ENCODE measurements around the gene CD8A. TPM values are rescaled to one million over a fixed set of nuclear protein-coding genes. Genes with fewer than 3 reads are reported as not detected.
A peak's percentile ranks its signal among the peaks of the same experiment; 100 is the strongest.
"Not testable (repeated sequence)": the region's sequence is repeated elsewhere in the genome, so short reads cannot be mapped to it uniquely, and the experiment has no call there.

CD8A gene
- total and polyA plus RNA-seq, 4 experiments from 2014 or later = 0.47 to 1.9 (median 1.0) TPM

DNA sequence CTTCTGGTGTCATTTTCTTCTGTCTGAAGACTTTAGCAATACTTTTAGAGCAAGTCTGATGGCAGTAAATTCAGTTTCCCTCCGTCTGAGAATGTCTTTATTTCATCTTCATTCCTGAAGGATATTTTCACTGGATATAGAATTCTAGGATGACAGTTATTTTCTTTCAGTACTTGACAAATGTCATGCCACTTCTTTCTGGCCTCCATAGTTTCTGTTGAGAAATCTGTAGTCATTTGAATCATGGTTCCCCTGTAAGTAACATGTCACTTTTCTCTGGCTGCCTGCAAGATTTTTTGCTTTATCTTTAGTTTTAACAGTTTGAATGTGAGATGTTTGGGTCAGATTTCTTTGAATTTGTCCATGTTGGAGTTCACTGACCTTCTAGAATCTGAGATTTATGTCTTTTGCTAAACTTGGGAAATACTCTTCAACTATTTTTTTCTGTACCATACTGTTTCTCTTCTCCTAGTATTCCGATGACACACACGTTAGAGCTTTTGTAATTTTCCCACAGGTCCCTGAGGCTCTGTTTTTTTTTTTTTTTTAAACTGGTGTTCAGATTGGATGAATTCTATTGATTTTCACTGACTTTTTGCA is 40.4 kb downstream of the CD8A start:
- Histone ChIP-seq H3K4me1 (ENCODE audit: insufficient read depth, low read length) (peaks cover 15% of the 10 kb centered on the region), H3K4me3 (ENCODE audit: low read length in 2 of 2) (no peak overlapping the region), H3K9me3 (ENCODE audit: control insufficient read depth in 1 of 2, low read length in 2 of 2) (no peaks in the 10 kb centered on the region), H3K27ac (ENCODE audit: low read depth, low read length) (no peak overlapping the region), H3K27me3 (ENCODE audit: insufficient read depth, low read length) (no peaks in the 10 kb centered on the region), H3K36me3 (ENCODE audit: insufficient read depth, low read length) (peaks cover 14% of the 10 kb centered on the region)
- no peak for DNase-seq
- no peaks in the 10 kb centered on the region for H3K27me3 Mint-ChIP-seq
- peaks cover 0 to 16% (median 1%) of the 10 kb centered on the region in 8 donors for H3K9me3 Mint-ChIP-seq
- peaks cover 44 to 65% of the 10 kb centered on the region in 2 donors for H3K36me3 Mint-ChIP-seq
- H3K4me1 Mint-ChIP-seq = peaks cover 24 to 37% (median 32%) of the 10 kb centered on the region in 4 donors
- intact Hi-C loops (cut with micrococcal nuclease) = no loop called here
- H3K27ac Mint-ChIP-seq = peak overlapping the region in 1 of 7 donors; percentile 54
- no peak overlapping the region for H3K4me3 Mint-ChIP-seq
- POLR2A ChIA-PET (ENCODE audit: partially characterized antibody) = no interaction called here
- CTCF ChIA-PET (ENCODE audit: partially characterized antibody) = no interaction called here

DNA sequence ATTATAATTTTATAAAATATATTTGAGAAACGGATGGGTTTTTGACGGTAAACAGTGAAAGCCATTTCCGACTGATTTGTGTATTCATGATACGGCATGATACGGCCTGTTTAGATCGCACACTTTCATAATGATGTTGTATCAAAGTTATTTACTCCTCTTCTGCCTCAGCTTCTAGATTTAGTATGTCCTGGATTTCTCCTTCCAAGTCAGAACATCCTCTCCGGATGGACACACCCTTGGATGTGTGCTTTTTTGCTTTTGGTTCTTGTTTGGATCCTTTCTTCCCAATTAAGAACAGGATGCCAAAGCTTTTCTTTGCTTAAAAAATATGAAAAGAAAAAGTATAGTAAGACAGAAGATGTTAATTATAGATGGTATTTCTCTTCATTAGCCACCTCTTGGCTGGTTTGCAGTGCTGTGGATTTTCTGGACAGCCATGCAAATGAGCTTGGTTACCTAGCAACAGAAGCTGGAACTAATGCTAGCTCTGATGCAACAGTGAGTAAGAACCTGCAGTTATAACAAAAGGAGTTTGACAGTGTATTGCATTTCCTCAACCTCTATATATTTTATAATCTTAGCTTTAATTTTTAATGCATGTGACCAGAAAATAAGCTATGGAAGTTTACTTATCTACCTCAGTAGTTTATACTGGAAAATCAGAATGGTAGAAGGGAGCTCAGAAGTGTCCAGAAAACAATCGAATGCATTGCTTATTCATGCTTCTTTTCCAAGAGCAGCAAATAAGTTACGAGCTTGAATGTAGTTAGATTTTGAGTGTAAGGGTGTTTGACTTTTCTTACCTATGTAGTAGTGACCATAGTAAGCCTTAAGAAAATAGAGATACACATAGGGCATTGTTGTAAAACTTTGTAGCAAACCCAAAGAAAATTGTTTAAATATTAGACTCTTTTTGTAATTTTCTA is 42.7 kb downstream of the CD8A start:
- Histone ChIP-seq H3K36me3 (ENCODE audit: insufficient read depth, low read length) (peaks cover 5% of the 10 kb centered on the region), H3K4me1 (ENCODE audit: insufficient read depth, low read length) (peaks cover 18% of the 10 kb centered on the region), H3K9me3 (ENCODE audit: control insufficient read depth in 1 of 2, low read length in 2 of 2) (no peaks in the 10 kb centered on the region), H3K27ac (ENCODE audit: low read depth, low read length) (no peak overlapping the region), H3K27me3 (ENCODE audit: insufficient read depth, low read length) (no peaks in the 10 kb centered on the region), H3K4me3 (ENCODE audit: low read length in 2 of 2) (no peak overlapping the region)
- Mint-ChIP-seq H3K36me3 (peaks cover 35 to 56% of the 10 kb centered on the region in 2 donors), H3K27ac (peak overlapping the region in 1 of 7 donors; percentile 71), H3K27me3 (no peaks in the 10 kb centered on the region), H3K9me3 (peaks cover 0 to 16% (median 1%) of the 10 kb centered on the region in 8 donors), H3K4me3 (no peak overlapping the region), H3K4me1 (peaks cover 30 to 52% (median 43%) of the 10 kb centered on the region in 4 donors)
- POLR2A ChIA-PET (ENCODE audit: partially characterized antibody) = no interaction called here
- DNase-seq = no peak
- intact Hi-C loops (cut with micrococcal nuclease) = loop anchor here (10.0 kb wide), 1 partner anchor 63 kb away; no protein-coding TSS in a partner anchor
- CTCF ChIA-PET (ENCODE audit: partially characterized antibody) = interaction anchor here (2.2 kb wide), 1 partner anchor 17 kb away, joined by 6 read pairs; no protein-coding TSS in a partner anchor

DNA sequence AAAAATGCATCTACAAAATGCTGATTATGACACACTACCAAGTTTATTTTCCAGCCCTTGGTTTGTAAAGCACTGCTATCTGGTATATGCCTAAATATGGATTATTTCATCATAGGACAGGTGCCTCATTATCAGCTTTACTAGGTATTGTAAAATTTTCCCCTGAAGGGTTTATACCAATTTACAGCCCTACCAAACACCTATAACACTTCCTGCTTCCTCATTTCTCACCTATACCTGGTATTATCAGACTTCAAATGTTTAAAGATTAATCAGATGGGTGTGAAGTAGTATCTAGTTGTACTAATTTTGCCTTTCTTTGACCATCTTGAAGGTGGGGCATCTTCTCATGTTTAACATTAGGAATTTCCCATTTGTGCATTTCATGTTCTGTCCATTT is 43.8 kb downstream of the CD8A start:
- Histone ChIP-seq H3K9me3 (ENCODE audit: control insufficient read depth in 1 of 2, low read length in 2 of 2) (no peaks in the 10 kb centered on the region), H3K27ac (ENCODE audit: low read depth, low read length) (no peak overlapping the region), H3K36me3 (ENCODE audit: insufficient read depth, low read length) (peaks cover 4% of the 10 kb centered on the region), H3K4me3 (ENCODE audit: low read length in 2 of 2) (no peak overlapping the region), H3K27me3 (ENCODE audit: insufficient read depth, low read length) (no peaks in the 10 kb centered on the region), H3K4me1 (ENCODE audit: insufficient read depth, low read length) (peaks cover 18% of the 10 kb centered on the region)
- peaks cover 27 to 51% of the 10 kb centered on the region in 2 donors for H3K36me3 Mint-ChIP-seq
- H3K27ac Mint-ChIP-seq = peak overlapping the region in 2 of 7 donors; percentile 17 to 37
- POLR2A ChIA-PET (ENCODE audit: partially characterized antibody) = no interaction called here
- H3K4me3 Mint-ChIP-seq = no peak overlapping the region
- no peaks in the 10 kb centered on the region for H3K27me3 Mint-ChIP-seq
- CTCF ChIA-PET (ENCODE audit: partially characterized antibody) = interaction anchor here (2.2 kb wide), 1 partner anchor 18 kb away, joined by 6 read pairs; no protein-coding TSS in a partner anchor
- intact Hi-C loops (cut with micrococcal nuclease) = loop anchor here (10.0 kb wide), 1 partner anchor 62 kb away; no protein-coding TSS in a partner anchor
- peaks cover 0 to 16% (median 1%) of the 10 kb centered on the region in 8 donors for H3K9me3 Mint-ChIP-seq
- peaks cover 30 to 54% (median 45%) of the 10 kb centered on the region in 4 donors for H3K4me1 Mint-ChIP-seq
- no peak for DNase-seq

DNA sequence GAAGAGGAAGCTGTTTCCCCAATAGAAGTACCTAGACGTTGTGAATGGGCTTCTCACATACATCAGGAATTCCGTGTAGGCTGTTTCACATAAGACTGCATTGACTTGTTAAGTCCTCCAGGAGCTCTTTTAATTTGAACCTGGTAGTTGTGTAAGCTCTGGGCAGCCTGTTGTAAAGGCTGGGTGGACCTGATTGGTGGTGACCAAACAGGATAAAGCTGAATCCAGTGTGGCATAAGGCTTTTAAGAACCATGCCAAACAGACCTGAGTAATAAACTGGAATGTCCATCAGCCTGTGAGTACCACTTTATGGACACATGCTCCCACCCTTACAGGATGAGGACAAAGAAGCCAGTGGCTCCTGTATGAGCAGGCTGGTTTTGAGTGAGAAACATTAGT is 46.6 kb downstream of the CD8A start:
- peak overlapping the region in 1 of 7 donors; percentile 65 for H3K27ac Mint-ChIP-seq
- Histone ChIP-seq H3K36me3 (ENCODE audit: insufficient read depth, low read length) (peaks cover 4% of the 10 kb centered on the region), H3K27ac (ENCODE audit: low read depth, low read length) (no peak overlapping the region), H3K9me3 (ENCODE audit: control insufficient read depth in 1 of 2, low read length in 2 of 2) (no peaks in the 10 kb centered on the region), H3K4me3 (ENCODE audit: low read length in 2 of 2) (no peak overlapping the region), H3K27me3 (ENCODE audit: insufficient read depth, low read length) (no peaks in the 10 kb centered on the region), H3K4me1 (ENCODE audit: insufficient read depth, low read length) (peaks cover 18% of the 10 kb centered on the region)
- no peak overlapping the region for H3K4me3 Mint-ChIP-seq
- ChIA-PET POLR2A (ENCODE audit: partially characterized antibody) (no interaction called here), CTCF (ENCODE audit: partially characterized antibody) (interaction anchor here (0.9 kb wide), 1 partner anchor 20 kb away, joined by 4 read pairs; no protein-coding TSS in a partner anchor)
- H3K9me3 Mint-ChIP-seq = peaks cover 0 to 4% (median 0%) of the 10 kb centered on the region in 8 donors
- DNase-seq = no peak
- intact Hi-C loops (cut with micrococcal nuclease) = loop anchor here (10.0 kb wide), 1 partner anchor 59 kb away; no protein-coding TSS in a partner anchor
- H3K4me1 Mint-ChIP-seq = peaks cover 25 to 42% (median 35%) of the 10 kb centered on the region in 4 donors
- no peaks in the 10 kb centered on the region for H3K27me3 Mint-ChIP-seq
- peaks cover 9 to 33% of the 10 kb centered on the region in 2 donors for H3K36me3 Mint-ChIP-seq

DNA sequence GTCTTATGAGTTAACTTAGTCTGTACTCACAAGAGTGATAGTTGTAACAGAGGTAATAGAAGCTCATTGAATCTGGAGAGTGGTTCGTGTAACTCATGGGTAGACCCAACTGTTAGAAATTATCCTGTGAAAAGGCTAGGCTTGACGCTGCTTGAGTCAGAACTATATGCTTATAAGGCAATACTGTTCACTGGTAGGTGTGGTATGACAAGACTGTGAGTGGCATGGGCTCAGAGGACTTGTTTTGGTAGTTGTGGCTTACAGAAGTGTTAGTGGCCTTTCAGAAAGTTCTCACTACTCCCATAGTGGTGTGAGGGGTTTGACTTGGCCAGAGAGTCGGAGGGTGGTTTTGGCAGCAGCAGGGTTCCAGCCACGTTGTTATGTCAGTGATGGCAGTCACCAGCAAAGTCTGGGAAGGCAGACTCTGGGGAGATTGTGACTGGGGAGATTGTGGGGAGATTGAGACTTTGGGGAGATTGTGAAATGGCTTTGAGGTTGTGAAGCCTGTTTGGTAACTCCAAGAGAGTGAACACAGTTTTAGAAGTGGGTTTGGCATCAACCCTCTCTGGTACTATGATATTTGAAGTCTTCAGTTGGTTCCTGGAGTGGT is 48.7 kb downstream of the CD8A start:
- H3K4me3 Mint-ChIP-seq = not testable (repeated sequence)
- intact Hi-C loops (cut with micrococcal nuclease) = loop anchor here (10.0 kb wide), 1 partner anchor 57 kb away; no protein-coding TSS in a partner anchor

DNA sequence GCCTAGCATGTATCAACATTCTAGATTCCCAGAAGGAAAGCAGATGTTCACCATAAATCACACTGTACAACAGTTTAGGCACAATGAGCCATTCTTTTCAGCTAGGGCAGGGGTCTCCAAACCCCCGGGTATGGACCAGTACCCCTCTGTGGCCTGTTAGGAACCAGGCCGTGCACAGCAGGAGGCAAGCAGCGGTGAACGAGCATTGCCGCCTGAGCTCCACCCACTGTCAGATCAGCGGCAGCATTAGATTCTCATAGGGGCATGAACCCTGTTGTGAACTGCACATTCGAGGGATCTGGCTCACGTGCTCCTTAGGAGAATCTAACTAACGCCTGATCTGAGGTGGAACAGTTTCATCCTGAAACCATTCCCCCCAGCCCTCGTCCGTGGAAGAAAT is 50.8 kb downstream of the CD8A start:
- POLR2A ChIA-PET (ENCODE audit: partially characterized antibody); H3K27ac Mint-ChIP-seq; H3K9me3 Mint-ChIP-seq; DNase-seq; H3K4me1 ChIP-seq (ENCODE audit: insufficient read depth, low read length); H3K9me3 ChIP-seq (ENCODE audit: control insufficient read depth in 1 of 2, low read length in 2 of 2); CTCF ChIA-PET (ENCODE audit: partially characterized antibody); H3K4me3 Mint-ChIP-seq; H3K27me3 ChIP-seq (ENCODE audit: insufficient read depth, low read length); H3K4me3 ChIP-seq (ENCODE audit: low read length in 2 of 2); H3K27me3 Mint-ChIP-seq; H3K36me3 ChIP-seq (ENCODE audit: insufficient read depth, low read length); H3K27ac ChIP-seq (ENCODE audit: low read depth, low read length): not testable (repeated sequence)
- Mint-ChIP-seq H3K4me1 (peaks cover 3 to 17% (median 11%) of the 10 kb centered on the region in 4 donors), H3K36me3 (peaks cover 4 to 16% of the 10 kb centered on the region in 2 donors)
- intact Hi-C loops (cut with micrococcal nuclease) = loop anchor here (10.0 kb wide), 1 partner anchor 55 kb away; no protein-coding TSS in a partner anchor

More for the DNA sequence above, 48.7 kb downstream of the CD8A start:
- H3K27ac Mint-ChIP-seq; H3K9me3 ChIP-seq (ENCODE audit: control insufficient read depth in 1 of 2, low read length in 2 of 2); H3K27me3 ChIP-seq (ENCODE audit: insufficient read depth, low read length); H3K9me3 Mint-ChIP-seq; H3K4me3 ChIP-seq (ENCODE audit: low read length in 2 of 2); DNase-seq; H3K27ac ChIP-seq (ENCODE audit: low read depth, low read length); H3K27me3 Mint-ChIP-seq; CTCF ChIA-PET (ENCODE audit: partially characterized antibody); POLR2A ChIA-PET (ENCODE audit: partially characterized antibody); H3K36me3 ChIP-seq (ENCODE audit: insufficient read depth, low read length): not testable (repeated sequence)
- Mint-ChIP-seq H3K36me3 (peaks cover 4 to 20% of the 10 kb centered on the region in 2 donors), H3K4me1 (peaks cover 18 to 36% (median 28%) of the 10 kb centered on the region in 4 donors)
- H3K4me1 ChIP-seq (ENCODE audit: insufficient read depth, low read length) = peaks cover 15% of the 10 kb centered on the region

DNA sequence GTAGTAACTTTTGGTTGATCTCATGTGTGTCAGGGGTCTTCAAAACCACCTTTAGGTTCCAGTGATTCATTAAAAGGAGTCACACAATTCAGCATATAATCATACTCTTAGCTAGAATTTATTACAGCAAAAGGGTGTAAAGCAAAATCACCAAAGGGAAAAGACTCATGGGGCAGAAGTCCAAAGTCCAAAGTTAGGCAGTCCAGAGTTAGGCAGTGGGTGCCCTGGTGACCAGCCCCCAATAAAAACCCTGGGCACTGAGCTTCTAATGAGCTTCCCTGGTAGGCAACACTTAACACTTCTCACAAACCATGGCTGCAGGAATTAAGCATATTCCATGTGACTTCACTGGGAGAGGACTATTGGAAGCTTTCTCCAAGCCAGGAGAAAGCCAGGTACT is 51.2 kb downstream of the CD8A start:
- peaks cover 4 to 15% of the 10 kb centered on the region in 2 donors for H3K36me3 Mint-ChIP-seq
- H3K4me1 ChIP-seq (ENCODE audit: insufficient read depth, low read length); H3K27me3 Mint-ChIP-seq; H3K27me3 ChIP-seq (ENCODE audit: insufficient read depth, low read length); POLR2A ChIA-PET (ENCODE audit: partially characterized antibody); DNase-seq; H3K27ac ChIP-seq (ENCODE audit: low read depth, low read length); CTCF ChIA-PET (ENCODE audit: partially characterized antibody); H3K9me3 Mint-ChIP-seq; H3K9me3 ChIP-seq (ENCODE audit: control insufficient read depth in 1 of 2, low read length in 2 of 2); H3K4me3 Mint-ChIP-seq; H3K27ac Mint-ChIP-seq; H3K36me3 ChIP-seq (ENCODE audit: insufficient read depth, low read length); H3K4me3 ChIP-seq (ENCODE audit: low read length in 2 of 2); intact Hi-C loops (cut with micrococcal nuclease): not testable (repeated sequence)
- H3K4me1 Mint-ChIP-seq = peaks cover 3 to 15% (median 10%) of the 10 kb centered on the region in 4 donors

Measured in CD4-positive, alpha-beta memory T cell (primary cell).